H1 (cell line): ENCODE measurements around the gene HNRNPA1. TPM values are rescaled to one million over a fixed set of nuclear protein-coding genes. Genes with fewer than 3 reads are reported as not detected.
A peak's percentile ranks its signal among the peaks of the same experiment; 100 is the strongest.
"Not testable (repeated sequence)": the region's sequence is repeated elsewhere in the genome, so short reads cannot be mapped to it uniquely, and the experiment has no call there.

Experiments
- CTCF ChIA-PET: fragments of 300-600 bp; sonication (Branson Sonifier 250); formaldehyde crosslinking; loops from one replicate; lab custom pipeline; 2021; ENCODE audit not compliant: partially characterized antibody; lab: Charles Lee
- POLR2A ChIA-PET: fragments of 300-600 bp; sonication (Branson Sonifier 250); formaldehyde crosslinking; loops from one replicate; lab custom pipeline; 2021; ENCODE audit warnings: inconsistent platforms; ENCODE audit not compliant: partially characterized antibody; lab: Charles Lee
- DNase-seq, 2 experiments: peaks; one replicate each; pipeline versions ENCODE4 v3.0.0 to v3.0.0-alpha.2; 2010 to 2022; ENCODE audit warnings: low spot score in 2 of 2, low read depth in 1 of 2, mixed read lengths in 1 of 2
- FAIRE-seq: peaks from 2 replicates; lab custom pipeline; 2011; peaks lifted over from hg19 to GRCh38; lab: Jason Lieb, UNC
- H2AFZ ChIP-seq: 2 replicates; pipeline ENCODE4 v1.8.1; 2012; ENCODE audit warnings: low read length, inconsistent platforms
- H2AK5ac ChIP-seq: 2 replicates; pipeline ENCODE4 v1.6.1; 2013; ENCODE audit warnings: low read depth, low read length
- H2BK120ac ChIP-seq: replicated peaks from 2 replicates; pipeline ENCODE3; 2013; ENCODE audit warnings: low read depth, low read length, inconsistent platforms
- H2BK12ac ChIP-seq: 2 replicates; pipeline ENCODE4 v1.6.1; 2013; ENCODE audit warnings: low read depth, low read length
- H2BK15ac ChIP-seq: 2 replicates; pipeline ENCODE4 v1.6.1; 2013; ENCODE audit warnings: low read length
- H2BK20ac ChIP-seq: 2 replicates; pipeline ENCODE4 v1.6.1; 2013; ENCODE audit warnings: low read length
- H2BK5ac ChIP-seq: 2 replicates; pipeline ENCODE4 v1.6.1; 2013; ENCODE audit warnings: low read depth, low read length
- H3K14ac ChIP-seq: 2 replicates; pipeline ENCODE4 v1.6.1; 2013; ENCODE audit warnings: inconsistent platforms; ENCODE audit not compliant: insufficient read length
- H3K18ac ChIP-seq: 2 replicates; pipeline ENCODE4 v1.6.1; 2013; ENCODE audit warnings: low read length; ENCODE audit errors: extremely low read depth
- H3K23ac ChIP-seq: 2 replicates; pipeline ENCODE4 v1.6.1; 2013; ENCODE audit warnings: inconsistent platforms; ENCODE audit not compliant: insufficient read length
- H3K23me2 ChIP-seq: 2 replicates; pipeline ENCODE4 v1.6.1; 2013; ENCODE audit warnings: low read depth, low read length
- H3K27ac ChIP-seq: 2 replicates; pipeline ENCODE4 v1.6.1; 2011; ENCODE audit warnings: low read depth, low read length, inconsistent platforms
- H3K27me3 ChIP-seq, 4 experiments: replicated peaks in 1 of 4; 1 replicate in 1 of 4; 2 replicates in 3 of 4; pipeline versions ENCODE4 v1.6.1 to v1.8.1; 2011 to 2013; ENCODE audit warnings: low read length in 3 of 4, mild to moderate bottlenecking in 3 of 4, inconsistent platforms in 2 of 4, mixed read lengths in 2 of 4, moderate library complexity in 1 of 4; ENCODE audit not compliant: control insufficient read depth in 3 of 4, insufficient read depth in 3 of 4; ENCODE audit errors: extremely low read depth in 1 of 4
- H3K36me3 ChIP-seq, 4 experiments: 2 replicates each; pipeline versions ENCODE4 v1.6.1 to v1.8.1; 2011 to 2013; ENCODE audit warnings: mild to moderate bottlenecking in 4 of 4, low read length in 3 of 4, moderate library complexity in 2 of 4, control low read depth in 1 of 4, inconsistent platforms in 1 of 4; ENCODE audit not compliant: insufficient read depth in 4 of 4, control insufficient read depth in 2 of 4
- H3K4ac ChIP-seq: replicated peaks from 2 replicates; pipeline ENCODE3; 2013; ENCODE audit warnings: low read length, low read depth, mixed read lengths, inconsistent platforms; ENCODE audit not compliant: insufficient read length
- H3K4me1 ChIP-seq, 4 experiments: replicated peaks in 1 of 4; 1 replicate in 1 of 4; 2 replicates in 3 of 4; pipeline versions ENCODE4 v1.6.1 to v1.8.1; 2011 to 2013; ENCODE audit warnings: low read length in 3 of 4, inconsistent platforms in 2 of 4, mixed read lengths in 1 of 4; ENCODE audit not compliant: insufficient read depth in 4 of 4, control insufficient read depth in 3 of 4
- H3K4me2 ChIP-seq, 2 experiments: 2 replicates each; pipeline versions ENCODE4 v1.6.1 to v1.8.1; 2011 to 2013; ENCODE audit warnings: low read depth in 2 of 2, low read length in 2 of 2, control low read depth in 1 of 2, inconsistent platforms in 1 of 2, mild to moderate bottlenecking in 1 of 2; ENCODE audit not compliant: insufficient read depth in 1 of 2
- H3K4me3 ChIP-seq, 4 experiments: fragments of 200-600, 300-600 bp in 1 of 4; sonication (generic), shearing (Covaris generic), sonication (Bioruptor Twin) in 1 of 4; 2 replicates each; pipeline versions ENCODE4 v1.5.1 to v1.8.1; 2011 to 2016; ENCODE audit warnings: low read length in 4 of 4, low read depth in 3 of 4, control low read depth in 2 of 4, inconsistent platforms in 2 of 4, mild to moderate bottlenecking in 2 of 4, mixed read lengths in 1 of 4, moderate library complexity in 1 of 4; ENCODE audit not compliant: insufficient read depth in 2 of 4; ENCODE audit errors: extremely low read depth in 1 of 4
- H3K56ac ChIP-seq: replicated peaks from 2 replicates; pipeline ENCODE3; 2013; ENCODE audit warnings: low read depth, mild to moderate bottlenecking, mixed read lengths, low read length, inconsistent platforms; ENCODE audit not compliant: insufficient read length
- H3K79me1 ChIP-seq: 2 replicates; pipeline ENCODE4 v1.6.1; 2013; ENCODE audit warnings: low read depth, low read length, control low read depth
- H3K79me2 ChIP-seq, 2 experiments: 2 replicates each; pipeline versions ENCODE4 v1.6.1 to v1.8.1; 2012 to 2013; ENCODE audit warnings: low read length in 2 of 2, mild to moderate bottlenecking in 2 of 2, inconsistent platforms in 1 of 2; ENCODE audit not compliant: insufficient read depth in 2 of 2, control insufficient read depth in 1 of 2
- H3K9ac ChIP-seq, 4 experiments: replicated peaks in 1 of 4; 1 replicate in 1 of 4; 2 replicates in 3 of 4; pipeline versions ENCODE4 v1.6.1 to v1.8.1; 2011 to 2013; ENCODE audit warnings: low read depth in 3 of 4, low read length in 3 of 4, control low read depth in 2 of 4, mild to moderate bottlenecking in 2 of 4, moderate library complexity in 2 of 4, inconsistent platforms in 1 of 4; ENCODE audit errors: extremely low read depth in 1 of 4
- H3K9me3 ChIP-seq, 2 experiments: 2 replicates each; pipeline versions ENCODE4 v1.6.1 to v1.8.1; 2012 to 2013; ENCODE audit warnings: mild to moderate bottlenecking in 2 of 2, moderate library complexity in 2 of 2, control low read depth in 1 of 2, inconsistent platforms in 1 of 2, low read depth in 1 of 2, low read length in 1 of 2, mixed read lengths in 1 of 2; ENCODE audit not compliant: insufficient read depth in 2 of 2
- H4K20me1 ChIP-seq, 2 experiments: replicated peaks in 1 of 2; 2 replicates each; pipeline versions ENCODE3 to v1.8.1; 2011 to 2013; ENCODE audit warnings: inconsistent platforms in 2 of 2, low read length in 2 of 2, mild to moderate bottlenecking in 1 of 2; ENCODE audit not compliant: insufficient read depth in 2 of 2, control insufficient read depth in 1 of 2
- H4K5ac ChIP-seq: 2 replicates; pipeline ENCODE4 v1.6.1; 2013; ENCODE audit warnings: low read length, low read depth, mixed read lengths, inconsistent platforms; ENCODE audit not compliant: insufficient read length
- H4K8ac ChIP-seq: 2 replicates; pipeline ENCODE4 v1.8.0; 2013; ENCODE audit warnings: mild to moderate bottlenecking, moderate library complexity, low read length, inconsistent platforms; ENCODE audit not compliant: insufficient read depth; ENCODE audit errors: extremely low read depth
- H4K91ac ChIP-seq: replicated peaks from 2 replicates; pipeline ENCODE3; 2013; ENCODE audit warnings: low read length, mixed read lengths, inconsistent platforms; ENCODE audit not compliant: insufficient read length
- WGBS, 2 experiments: shearing (Covaris generic) in 1 of 2; methylation state at CpG; one replicate each; pipeline versions ENCODE4 v1.1.6 to v1.1.7; 2013 to 2015; ENCODE audit warnings: low lambda C conversion rate in 2 of 2, mixed read lengths in 2 of 2, inconsistent platforms in 1 of 2, low coverage in 1 of 2, missing lambda C conversion rate in 1 of 2; ENCODE audit not compliant: insufficient replicate concordance in 2 of 2, insufficient coverage in 1 of 2, insufficient read length in 1 of 2; ENCODE audit errors: extremely low coverage in 1 of 2, missing lambda C conversion rate in 1 of 2; 5-methylcytosine and 5-hydroxymethylcytosine counted together
- polyA plus RNA-seq, 7 experiments: library from polyadenylated mRNA; depleted of rRNA in 3 of 7; stranded (reverse) in 5 of 7; unstranded in 2 of 7; fragments of >200 nt in 5 of 7; fragments of 200-250 nt in 2 of 7; gene quantifications; 1 replicate in 5 of 7; 2 replicates in 1 of 7; 4 replicates in 1 of 7; pipeline versions ENCODE4 v1.2.1 to v1.2.3, GENCODE V29; 2011 to 2013; ENCODE audit warnings: missing spikeins in 2 of 7, mixed read lengths in 2 of 7
- total RNA-seq: library from RNA; stranded (reverse); fragmentation: NEBNext Ultra II Directional; extraction: Animal tissue kit (Norgen Biotek cat#: 25700); gene quantifications from 2 replicates; pipeline ENCODE4 v1.2.1, GENCODE V29; 2021

The HNRNPA1 gene
- total and polyA plus RNA-seq, 2 of the 8 experiments (the other 6 are each of a cell fraction or from before 2014, with no cell fraction given), result 835 to 2,738 TPM

- Histone ChIP-seq H3K79me2 (peaks cover 15 to 66% of the 10 kb centered on the region in 2 experiments), H3K4me2 (peak overlapping the region; percentile 62 to 67), H3K56ac (peak overlapping the region; percentile 85), H3K23me2 (peaks cover 13% of the 10 kb centered on the region), H3K27ac (peak overlapping the region; percentile 99), H3K4me1 (peaks cover 0 to 12% (median 8%) of the 10 kb centered on the region in 4 experiments; a peak in 5 of 7 replicates), H3K4me3 (peak overlapping the region; percentile 70 to 99 (median 90)), H3K36me3 (peaks cover 36 to 69% (median 51%) of the 10 kb centered on the region in 4 experiments), H4K20me1 (peaks cover 21 to 26% of the 10 kb centered on the region in 2 experiments), H3K9ac (peak overlapping the region; percentile 97 to 100 (median 100))
- WGBS, 2 experiments, result 13% methylated on average over 4 of the region's 4 CpGs; no CpG with 5 or more reads in 1 of the 2 experiments
- H3K27me3 ChIP-seq, FAIRE-seq, H2BK120ac ChIP-seq, H3K79me1 ChIP-seq, H2AFZ ChIP-seq, H2BK15ac ChIP-seq, H3K14ac ChIP-seq, H3K18ac ChIP-seq, H3K9me3 ChIP-seq, H2BK20ac ChIP-seq, H2AK5ac ChIP-seq, H4K5ac ChIP-seq, H3K4ac ChIP-seq, H2BK12ac ChIP-seq, DNase-seq, H2BK5ac ChIP-seq, H3K23ac ChIP-seq, H4K91ac ChIP-seq, H4K8ac ChIP-seq: not testable (repeated sequence)
- ChIA-PET POLR2A (interaction anchor here (0.7 to 44.8 kb wide), 28 partner anchors 8 to 151 kb away, joined by 3 to 1006 read pairs (median 16); partner anchors contain the start of genes COPZ1, ITGA5 and NFE2), CTCF (interaction anchor here (0.5 to 12.3 kb wide), 6 partner anchors 12 to 87 kb away, joined by 3 to 90 read pairs (median 4); no protein-coding TSS in a partner anchor)
Measured at GRCh38 chr12:54281694-54282093, 1.2 kb downstream of the HNRNPA1 start.
